Stimulated activated CD8-positive, alpha-beta memory T cell treated with anti-CD3 and anti-CD28 coated beads, Interleukin-4, amount 100 ng/mL, for 48 hours (primary cell): ENCODE results near the gene OGDHL.
"Not testable (repeated sequence)": the region's sequence is repeated elsewhere in the genome, so short reads cannot be mapped to it uniquely, and the experiment has no call there.

ENCODE experiments used
- DNase-seq: peaks from one replicate; pipeline ENCODE4 v3.0.0-alpha.2; 2020

OGDHL gene

DNA sequence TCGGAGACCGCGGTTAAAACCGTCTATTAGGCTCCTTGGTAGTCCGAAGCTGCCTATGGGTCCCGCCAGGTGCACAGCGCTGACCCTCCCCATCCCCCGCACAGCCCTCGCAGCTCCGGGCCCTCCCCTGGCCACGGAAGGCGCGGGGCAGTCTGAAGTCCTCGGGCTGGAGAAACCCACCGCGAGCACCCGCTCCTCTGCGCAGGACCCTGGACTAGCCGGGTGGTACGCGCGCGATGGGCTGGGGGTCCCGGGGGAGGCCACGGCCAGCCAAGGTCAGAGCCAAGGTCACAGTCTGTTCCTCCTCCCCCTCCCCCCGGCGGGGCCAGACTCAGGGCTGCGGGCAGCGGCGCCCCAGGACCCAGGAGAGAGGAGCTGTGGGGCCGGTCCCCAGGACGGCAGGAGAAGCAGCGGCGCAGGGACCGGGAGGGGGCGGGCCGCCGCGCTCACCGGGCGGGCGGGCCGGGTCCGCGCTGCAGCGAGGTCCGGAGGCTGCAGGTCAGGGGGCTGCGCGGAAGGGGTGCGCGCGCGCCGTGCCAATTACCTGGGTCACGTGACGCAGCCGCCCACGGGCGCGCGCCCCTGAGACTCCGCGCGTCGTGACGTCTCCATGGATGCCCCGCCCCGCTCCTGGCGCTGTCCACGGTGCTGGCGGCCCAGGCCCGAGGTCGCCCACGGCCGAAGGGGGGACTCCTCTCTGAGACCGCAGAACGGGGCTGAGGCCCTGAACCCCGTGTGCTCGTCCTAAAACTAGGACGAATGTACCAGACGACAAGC, at the start of gene OGDHL:
Gene OGDHL (minus strand): TSS at position 535 of the 777 bp plus-strand sequence. CDS start 3,731 bp downstream, outside the sequence.
- DNase-seq = peak; percentile 82

DNA sequence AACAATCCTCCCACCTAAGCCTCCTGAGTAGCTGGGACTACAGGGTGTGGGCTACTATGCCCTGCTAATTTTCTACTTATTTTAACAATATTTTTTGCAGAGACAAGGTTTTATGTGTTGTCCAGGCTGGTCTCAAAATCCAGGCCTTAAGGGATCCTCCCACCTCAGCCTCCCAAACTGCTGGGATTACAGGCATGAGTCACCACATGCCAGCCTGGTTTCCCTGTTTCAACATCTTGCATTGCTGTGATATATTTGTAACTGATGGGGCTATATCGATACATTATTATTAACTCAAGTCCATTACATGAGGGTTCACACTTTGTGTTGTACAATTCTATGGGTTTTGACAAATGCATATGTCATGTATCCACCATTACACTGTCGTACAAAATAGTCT, 41.9 kb upstream of the OGDHL start:
- DNase-seq = no peak

DNA sequence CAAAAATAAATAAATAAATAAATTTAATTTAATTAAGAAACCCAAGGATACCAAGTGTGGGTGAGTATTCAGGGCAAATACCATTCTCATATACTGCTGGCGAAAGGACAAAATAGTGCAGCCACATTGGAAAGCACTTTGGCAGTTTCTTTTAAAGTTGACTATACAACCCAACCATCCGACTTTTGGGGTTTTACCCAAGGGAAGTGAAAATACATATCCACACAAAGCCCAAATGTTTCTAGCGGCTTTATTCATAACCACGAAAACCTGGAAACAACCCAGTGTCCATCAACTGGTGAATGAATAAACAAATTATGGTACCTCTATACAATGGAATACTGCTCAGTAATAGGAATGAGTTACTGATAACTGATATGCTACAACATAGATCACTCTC, 36.2 kb upstream of the OGDHL start:
- no peak for DNase-seq

- no peak for DNase-seq
These were observed 29.0 kb upstream of the OGDHL start for GRCh38 chr10:49791100-49791499.

DNA sequence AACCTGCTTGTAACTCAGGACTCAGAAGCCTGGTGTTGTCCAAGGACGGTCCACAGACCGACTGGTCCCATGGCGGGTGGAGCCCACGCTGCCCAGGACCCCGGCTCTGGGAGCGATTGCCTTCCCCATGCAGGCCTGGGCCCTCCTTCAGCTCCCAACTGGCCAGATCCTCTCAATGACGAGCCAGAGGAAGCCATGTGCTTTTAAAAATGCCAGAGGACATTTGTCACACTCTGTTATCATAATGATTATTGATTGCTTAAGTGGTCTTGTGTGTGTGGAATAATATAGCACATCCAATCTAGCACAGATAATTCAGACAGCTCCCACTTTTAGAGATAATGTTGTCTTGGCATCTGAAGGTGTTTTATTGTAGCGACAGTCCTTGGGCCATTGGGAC, 22.6 kb upstream of the OGDHL start:
- DNase-seq = no peak

- DNase-seq = no peak
These were observed 21.5 kb upstream of the OGDHL start for GRCh38 chr10:49783645-49784044.

- DNase-seq = no peak
These were observed 19.1 kb upstream of the OGDHL start for GRCh38 chr10:49781247-49781646.

- no peak for DNase-seq
These were observed 16.1 kb upstream of the OGDHL start for GRCh38 chr10:49778197-49778596.

DNA sequence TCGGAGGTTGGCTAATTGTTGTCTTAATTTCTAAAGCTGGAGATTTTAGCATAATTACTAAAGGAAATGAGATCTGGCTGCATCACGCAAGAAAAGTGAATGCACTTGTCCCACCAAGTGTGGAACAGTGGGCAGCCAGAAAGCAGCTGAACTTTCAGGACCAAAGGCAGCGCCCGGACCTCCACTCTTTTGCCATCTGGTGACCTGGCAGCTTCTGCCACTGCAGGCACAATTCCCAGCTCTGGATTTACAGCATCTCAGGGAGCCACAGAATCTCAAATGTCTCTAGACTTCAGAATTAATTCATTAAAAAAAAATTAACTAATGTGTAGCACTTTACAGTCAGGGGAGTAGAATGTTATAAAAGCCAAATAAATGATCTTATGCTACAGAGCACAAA, 14.7 kb upstream of the OGDHL start:
- no peak for DNase-seq

DNA sequence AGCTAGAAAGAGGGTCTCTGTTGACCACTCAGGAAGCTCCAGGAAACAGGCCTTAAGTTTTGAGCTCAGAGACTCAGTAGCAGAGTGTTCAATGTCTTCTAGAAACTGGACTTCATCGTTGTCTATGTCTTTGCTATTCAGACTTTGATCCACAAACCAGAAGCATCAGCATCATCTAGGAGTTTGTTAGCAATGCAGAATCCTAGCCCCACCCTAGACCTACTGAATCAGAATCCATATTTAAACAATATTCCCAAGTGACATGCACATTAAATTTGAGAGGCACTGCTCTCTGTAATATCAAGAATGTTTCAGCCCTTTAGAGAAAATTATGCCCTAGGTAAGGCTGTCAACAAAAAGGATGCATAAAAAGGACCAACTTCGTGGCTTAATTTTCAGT, 12.9 kb upstream of the OGDHL start:
- DNase-seq = no peak

DNA sequence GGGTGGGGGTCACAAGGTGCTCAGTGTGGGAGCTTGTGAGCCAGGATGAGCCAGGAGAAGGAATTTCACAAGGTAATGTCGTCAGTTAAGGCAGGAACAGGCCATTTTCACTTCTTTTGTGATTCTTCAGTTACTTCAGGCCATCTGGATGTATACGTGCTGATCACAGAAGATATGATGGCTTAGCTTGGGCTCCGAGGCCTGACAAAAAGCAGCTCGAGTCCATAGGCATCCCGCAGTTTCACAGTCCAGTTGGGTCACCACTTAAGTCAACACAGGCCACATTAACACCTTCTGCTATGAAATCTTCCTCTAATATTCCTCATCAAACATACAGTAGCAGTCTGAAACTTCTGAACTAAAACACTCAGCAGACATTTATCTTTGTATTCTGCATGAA, 10.8 kb upstream of the OGDHL start:
- not testable (repeated sequence) for DNase-seq

GRCh38 chr10:49771046-49771445, 8.9 kb upstream of the OGDHL start:
- DNase-seq = not testable (repeated sequence)

DNA sequence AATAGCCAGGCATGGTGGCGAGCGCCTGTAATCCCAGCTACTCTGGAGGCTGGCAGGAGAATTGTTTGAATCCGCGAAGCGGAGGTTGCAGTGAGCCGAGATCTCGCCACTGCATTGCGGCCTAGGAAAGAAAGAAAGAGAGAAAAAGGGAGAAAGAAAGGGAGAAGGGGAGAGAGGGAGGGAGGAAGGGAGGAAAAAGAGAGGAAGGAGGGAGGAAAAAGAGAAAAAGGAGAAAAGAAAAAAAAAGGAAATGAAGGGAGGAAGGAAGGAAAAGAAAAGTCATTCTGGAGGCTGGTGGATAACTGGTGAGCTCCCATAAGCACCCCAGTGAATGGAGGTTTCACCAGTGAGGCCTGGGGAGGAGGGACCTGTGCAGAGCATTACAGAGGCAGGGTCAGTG, 7.6 kb upstream of the OGDHL start:
- no peak for DNase-seq

DNA sequence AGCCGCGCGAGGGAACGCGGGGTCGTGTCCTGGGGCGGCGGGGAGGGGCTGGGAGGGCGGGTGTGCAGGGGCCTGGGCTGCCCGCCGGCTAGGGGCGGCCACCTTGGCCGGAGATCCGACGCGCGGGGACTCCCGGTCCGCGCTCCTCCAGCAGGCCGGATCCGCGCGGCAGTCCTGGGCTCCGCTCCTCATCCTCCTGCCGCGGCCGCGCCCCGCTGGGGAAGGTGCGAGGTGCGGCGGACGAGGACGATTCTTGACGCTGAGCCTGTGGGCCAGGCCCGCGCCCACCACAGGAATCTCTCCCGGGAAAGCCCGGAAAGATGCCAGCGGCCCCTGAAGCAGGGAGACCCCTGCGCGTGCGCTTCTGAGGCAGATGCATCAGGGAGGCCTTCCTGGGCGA, 6.6 kb upstream of the OGDHL start:
- DNase-seq = no peak

DNA sequence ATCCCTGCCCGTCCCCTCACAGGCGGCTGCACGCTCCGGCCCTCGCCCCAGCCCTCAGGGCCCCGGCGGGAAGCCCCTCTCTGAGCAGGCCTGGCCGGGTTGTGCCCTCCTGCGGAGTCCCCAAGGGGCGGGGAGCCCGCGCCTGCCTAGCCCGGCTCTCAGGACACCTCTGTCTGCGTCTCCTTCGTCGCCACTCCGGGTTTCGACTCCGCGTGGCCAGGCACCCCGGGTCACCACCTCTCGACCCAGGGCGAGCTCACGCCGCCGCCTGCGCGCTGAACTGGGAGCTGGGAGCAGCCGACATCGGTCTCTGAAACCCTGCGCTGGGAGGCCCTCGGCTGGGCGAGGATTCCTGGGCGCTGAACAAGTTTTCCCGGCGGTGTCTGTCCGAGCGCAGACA, 6.2 kb upstream of the OGDHL start:
- DNase-seq = no peak

- no peak for DNase-seq
These were observed 5.6 kb upstream of the OGDHL start for GRCh38 chr10:49767752-49768151.

- DNase-seq = no peak
These were observed 4.4 kb upstream of the OGDHL start for GRCh38 chr10:49766484-49766883.

DNA sequence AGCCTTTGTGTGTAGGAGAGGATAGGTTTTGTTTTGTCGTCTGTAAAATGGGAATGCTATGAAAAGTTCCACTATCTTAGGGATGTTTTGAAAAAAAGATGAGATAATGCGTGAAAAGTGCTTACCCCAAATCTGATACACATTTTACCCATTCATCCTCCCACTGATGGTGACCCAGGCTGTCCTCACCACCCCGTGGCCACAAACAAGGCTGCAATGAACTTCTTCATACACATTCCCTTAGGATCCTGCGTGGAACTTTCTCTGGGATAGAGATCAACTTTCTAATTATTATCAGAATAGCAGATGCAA, 399 bp upstream of the OGDHL start:
- DNase-seq = no peak

GRCh38 chr10:49761201-49761788, 828 bp downstream of the OGDHL start:
- DNase-seq = peak; percentile 11

DNA sequence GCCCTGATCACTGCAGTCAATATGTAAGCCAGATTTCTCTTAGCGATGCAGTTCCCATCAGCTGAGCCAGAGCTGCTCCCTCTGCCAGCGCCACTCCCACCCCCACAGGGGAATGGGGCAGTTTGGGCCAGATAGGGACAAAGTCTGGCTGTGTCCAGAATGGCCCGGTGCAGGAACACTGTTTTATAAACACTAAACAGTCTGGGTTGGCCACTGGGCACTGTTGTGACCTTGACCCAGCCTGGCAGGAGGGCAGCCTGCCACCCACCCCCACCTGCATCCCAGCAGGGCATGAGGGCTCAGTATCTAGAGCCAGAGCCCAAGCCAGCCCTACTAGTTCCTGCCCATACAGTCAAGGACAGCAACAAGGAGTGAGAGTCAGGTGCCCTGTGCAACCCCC, 1.3 kb downstream of the OGDHL start:
- peak; percentile 15 for DNase-seq

GRCh38 chr10:49759787-49760551, 2.2 kb downstream of the OGDHL start:
- peak; percentile 9 for DNase-seq

DNA sequence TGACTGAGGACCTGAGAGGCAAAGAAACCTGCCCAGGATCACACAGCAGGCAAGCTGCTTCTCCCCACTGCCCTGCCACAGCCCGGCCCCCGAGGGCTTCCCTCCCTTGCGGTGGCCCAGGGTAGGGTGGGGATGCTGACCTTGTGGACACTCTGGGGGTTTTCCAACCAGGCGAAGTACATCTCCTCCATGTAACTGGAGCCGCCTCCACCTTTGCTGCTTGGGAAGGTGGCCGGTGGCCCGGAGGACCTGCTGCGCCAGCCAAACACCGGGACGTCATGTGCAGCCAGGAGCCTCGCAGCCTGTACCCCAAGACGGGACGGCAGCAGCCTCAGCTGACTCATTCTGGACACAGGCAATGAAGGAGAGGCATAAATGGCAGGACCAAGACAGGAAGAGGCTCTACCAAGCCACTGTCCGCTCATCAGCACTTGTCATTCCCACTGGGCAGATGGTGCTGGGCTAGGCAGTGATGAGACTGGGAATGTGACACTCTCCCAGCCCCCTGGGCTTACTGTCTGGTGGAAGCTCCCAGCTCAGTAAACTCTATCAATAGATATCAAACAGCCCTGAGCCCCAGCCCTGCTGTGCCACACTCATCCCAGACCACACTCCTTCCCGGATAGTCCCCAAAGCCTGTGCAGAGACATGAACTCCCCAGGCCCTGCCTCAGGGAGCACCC, 3.7 kb downstream of the OGDHL start:
- no peak for DNase-seq

- no peak for DNase-seq
These were observed 5.5 kb downstream of the OGDHL start for GRCh38 chr10:49756641-49757040.

GRCh38 chr10:49756031-49756430, 6.1 kb downstream of the OGDHL start:
- DNase-seq = no peak
